Kidney (tissue), 14 donors: Measurements from ENCODE around the gene SLC1A7. TPM values are rescaled to one million over a fixed set of nuclear protein-coding genes. Genes with fewer than 3 reads are reported as not detected.
A peak's percentile ranks its signal among the peaks of the same experiment; 100 is the strongest.

Experiments used
- DNase-seq, 5 donors: peaks; one replicate each; pipeline ENCODE4 v3.0.0-alpha.2; 2013 to 2020
- FAIRE-seq: peaks from 2 replicates; lab custom pipeline; 2012; peaks lifted over from hg19 to GRCh38; lab: Jason Lieb, UNC
- H3K27ac ChIP-seq, 2 donors: one replicate each; pipeline ENCODE4 v1.7.0; 2013; ENCODE audit warnings: low read depth in 2 of 2, low read length in 2 of 2, inconsistent platforms in 1 of 2
- H3K27me3 ChIP-seq: one replicate; pipeline ENCODE4 v1.7.1; 2013; ENCODE audit warnings: low read length, inconsistent platforms; ENCODE audit not compliant: control insufficient read depth, insufficient read depth
- H3K36me3 ChIP-seq, 3 donors: one replicate each; pipeline versions ENCODE4 v1.7.0 to v1.7.1; 2013; ENCODE audit warnings: low read length in 3 of 3, control low read depth in 1 of 3, inconsistent platforms in 1 of 3; ENCODE audit not compliant: insufficient read depth in 3 of 3, control insufficient read depth in 2 of 3
- H3K4me1 ChIP-seq, 3 donors: one replicate each; pipeline versions ENCODE4 v1.7.0 to v1.7.1; 2013; ENCODE audit warnings: low read length in 3 of 3, inconsistent platforms in 1 of 3, low read depth in 1 of 3; ENCODE audit not compliant: control insufficient read depth in 2 of 3, insufficient read depth in 2 of 3
- H3K4me3 ChIP-seq, 3 donors: one replicate each; pipeline versions ENCODE4 v1.7.0 to v1.8.1; 2013; ENCODE audit warnings: low read length in 3 of 3, control low read depth in 1 of 3, inconsistent platforms in 1 of 3
- H3K9ac ChIP-seq, 3 donors: one replicate each; pipeline versions ENCODE4 v1.7.0 to v1.7.1; 2013; ENCODE audit warnings: low read length in 3 of 3, control low read depth in 1 of 3, inconsistent platforms in 1 of 3
- H3K9me3 ChIP-seq, 3 donors: one replicate each; pipeline versions ENCODE4 v1.7.0 to v1.7.1; 2013; ENCODE audit warnings: low read length in 3 of 3, control low read depth in 1 of 3, inconsistent platforms in 1 of 3; ENCODE audit not compliant: control insufficient read depth in 2 of 3, insufficient read depth in 1 of 3
- intact Hi-C: fragments of 100-400 bp; cut with DNase I; formaldehyde crosslinking; loops from one replicate; pipeline ENCODE4 v1.11.1; 2022
- polyA plus RNA-seq: library from polyadenylated mRNA; stranded (reverse); fragments of 350-450 nt; fragmentation: Illumina TruSeq; extraction: RNeasy Lipid Tissue Mini Kit (QIAGEN cat#74804); gene quantifications from one replicate; pipeline ENCODE4 v1.2.3, GENCODE V29; 2014; ENCODE audit warnings: low read depth, low replicate concordance; ENCODE audit not compliant: insufficient read depth
- total RNA-seq: library from RNA; stranded (reverse); fragmentation: NEBNext Ultra II Directional; extraction: Animal tissue kit (Norgen Biotek cat#: 25700); gene quantifications from one replicate; pipeline ENCODE4 v1.2.1, GENCODE V29; 2021
- TF ChIP-seq, protein P1 (sequence below): IDR thresholded peaks from 3 replicates; pipeline ENCODE4 v1.5.1; 2012; ENCODE audit warnings: mild to moderate bottlenecking, moderate library complexity, borderline replicate concordance; ENCODE audit not compliant: insufficient read depth; ENCODE audit errors: extremely low read depth
- donor health status: control.
- donor health status: control.
- donor health status: control.
- donor health status: control.
- donor health status: control.
- donor health status: DM: yes; HTN: yes; CAD: no.
- donor health status: Normal renal cell carcinoma (clear cell type).

Gene SLC1A7
- total and polyA plus RNA-seq, 2 donors from 2014 or later, result 1.0 TPM; not detected in 1

- DNase-seq (peak in 1 of 5 donors; percentile 49), FAIRE-seq (no peak)
- Histone ChIP-seq H3K36me3 (no peaks in the 10 kb centered on the region), H3K4me3 (no peak overlapping the region), H3K27me3 (no peaks in the 10 kb centered on the region), H3K9ac (no peak overlapping the region), H3K27ac (no peak overlapping the region), H3K4me1 (peaks cover 0 to 17% (median 6%) of the 10 kb centered on the region in 3 donors), H3K9me3 (no peaks in the 10 kb centered on the region)
- TF ChIP-seq, protein P1, sequence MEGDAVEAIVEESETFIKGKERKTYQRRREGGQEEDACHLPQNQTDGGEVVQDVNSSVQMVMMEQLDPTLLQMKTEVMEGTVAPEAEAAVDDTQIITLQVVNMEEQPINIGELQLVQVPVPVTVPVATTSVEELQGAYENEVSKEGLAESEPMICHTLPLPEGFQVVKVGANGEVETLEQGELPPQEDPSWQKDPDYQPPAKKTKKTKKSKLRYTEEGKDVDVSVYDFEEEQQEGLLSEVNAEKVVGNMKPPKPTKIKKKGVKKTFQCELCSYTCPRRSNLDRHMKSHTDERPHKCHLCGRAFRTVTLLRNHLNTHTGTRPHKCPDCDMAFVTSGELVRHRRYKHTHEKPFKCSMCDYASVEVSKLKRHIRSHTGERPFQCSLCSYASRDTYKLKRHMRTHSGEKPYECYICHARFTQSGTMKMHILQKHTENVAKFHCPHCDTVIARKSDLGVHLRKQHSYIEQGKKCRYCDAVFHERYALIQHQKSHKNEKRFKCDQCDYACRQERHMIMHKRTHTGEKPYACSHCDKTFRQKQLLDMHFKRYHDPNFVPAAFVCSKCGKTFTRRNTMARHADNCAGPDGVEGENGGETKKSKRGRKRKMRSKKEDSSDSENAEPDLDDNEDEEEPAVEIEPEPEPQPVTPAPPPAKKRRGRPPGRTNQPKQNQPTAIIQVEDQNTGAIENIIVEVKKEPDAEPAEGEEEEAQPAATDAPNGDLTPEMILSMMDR, result no peak
- intact Hi-C loops, result no loop called here
Measured at GRCh38 chr1:53125623-53126360, 16.6 kb downstream of the SLC1A7 start.

GRCh38 chr1:53125122-53125521, 17.3 kb downstream of the SLC1A7 start:
- no peak overlapping the region for H3K9ac ChIP-seq
- FAIRE-seq, result no peak
- H3K27ac ChIP-seq, result no peak overlapping the region
- peaks cover 0 to 17% (median 6%) of the 10 kb centered on the region in 3 donors for H3K4me1 ChIP-seq
- DNase-seq, result peak in 1 of 5 donors; percentile 17
- no peaks in the 10 kb centered on the region for H3K9me3 ChIP-seq
- H3K4me3 ChIP-seq, result no peak overlapping the region
- TF ChIP-seq, protein P1, result no peak
- intact Hi-C loops, result no loop called here
- H3K36me3 ChIP-seq, result no peaks in the 10 kb centered on the region
- H3K27me3 ChIP-seq, result no peaks in the 10 kb centered on the region

GRCh38 chr1:53123453-53124140, 18.8 kb downstream of the SLC1A7 start:
- no peak overlapping the region for H3K9ac ChIP-seq
- H3K9me3 ChIP-seq, result no peaks in the 10 kb centered on the region
- H3K4me1 ChIP-seq, result peaks cover 0 to 24% (median 6%) of the 10 kb centered on the region in 3 donors
- FAIRE-seq, result no peak
- no peaks in the 10 kb centered on the region for H3K27me3 ChIP-seq
- no peak overlapping the region for H3K4me3 ChIP-seq
- no peak overlapping the region for H3K27ac ChIP-seq
- no peaks in the 10 kb centered on the region for H3K36me3 ChIP-seq
- peak in 1 of 5 donors; percentile 74 for DNase-seq
- TF ChIP-seq, protein P1, result no peak
- intact Hi-C loops, result no loop called here
